MCF 10A (cell line): ENCODE measurements around the gene CATSPER2. TPM values are rescaled to one million over a fixed set of nuclear protein-coding genes. Genes with fewer than 3 reads are reported as not detected.
"Not testable (repeated sequence)": the region's sequence is repeated elsewhere in the genome, so short reads cannot be mapped to it uniquely, and the experiment has no call there.

ENCODE experiments used
- BruUV-seq: library from RNA; stranded (reverse); fragments of 400-500 nt; replicated peaks from 2 replicates; lab custom pipeline; 2021; lab: Mats Ljungman, UMichigan
- CTCF ChIA-PET: fragments of 300-600 bp; sonication (Branson Sonifier 250); formaldehyde crosslinking; extraction: SDS; loops from one replicate; lab custom pipeline; 2021; ENCODE audit warnings: antibody characterized with exemption, inconsistent platforms; lab: Yijun Ruan, JAX
- POLR2A ChIA-PET: fragments of 300-600, 350-650 bp; sonication (Branson Sonifier 250); formaldehyde crosslinking; extraction: SDS; loops from one replicate; lab custom pipeline; 2020; ENCODE audit warnings: antibody characterized with exemption, inconsistent platforms; lab: Yijun Ruan, JAX
- DNase-seq: peaks from one replicate; pipeline ENCODE4 v3.0.0-alpha.2; 2018; ENCODE audit not compliant: unreplicated experiment
- H3K27ac Mint-ChIP-seq: one replicate; pipeline ENCODE4 v1.8.0; 2022; ENCODE audit warnings: mild to moderate bottlenecking, low read depth, mixed read lengths; ENCODE audit not compliant: unreplicated experiment
- H3K27me3 Mint-ChIP-seq: one replicate; pipeline ENCODE4 v1.8.0; 2022; ENCODE audit warnings: mixed read lengths; ENCODE audit not compliant: insufficient read depth, unreplicated experiment
- H3K36me3 Mint-ChIP-seq: one replicate; pipeline ENCODE4 v1.8.0; 2022; ENCODE audit warnings: mild to moderate bottlenecking, moderate library complexity, mixed read lengths; ENCODE audit not compliant: insufficient read depth, unreplicated experiment
- H3K4me1 Mint-ChIP-seq: one replicate; pipeline ENCODE4 v1.8.0; 2022; ENCODE audit warnings: mixed read lengths; ENCODE audit not compliant: insufficient read depth, unreplicated experiment
- H3K4me3 Mint-ChIP-seq: one replicate; pipeline ENCODE4 v1.8.0; 2022; ENCODE audit warnings: mild to moderate bottlenecking, moderate library complexity, mixed read lengths; ENCODE audit not compliant: unreplicated experiment
- H3K9me3 Mint-ChIP-seq: one replicate; pipeline ENCODE4 v1.8.0; 2022; ENCODE audit warnings: mixed read lengths; ENCODE audit not compliant: unreplicated experiment
- intact Hi-C: fragments of 100-400 bp; cut with micrococcal nuclease; formaldehyde crosslinking; loops from 2 replicates; pipeline ENCODE4 v1.14.1; 2022
- total RNA-seq: library from RNA; stranded (reverse); gene quantifications from 2 replicates; pipeline ENCODE4 v1.2.3, GENCODE V29; 2022
- TF ChIP-seq, protein P1 (sequence below): fragments of 200-600 bp; IDR thresholded peaks from one replicate; pipeline ENCODE4 v1.8.0; 2022; ENCODE audit warnings: antibody characterized with exemption, mild to moderate bottlenecking; ENCODE audit not compliant: unreplicated experiment

CATSPER2 gene
- total RNA-seq, 1 experiment from 2014 or later = 7.0 TPM

GRCh38 chr15:43662293-43662692 lies 13.6 kb upstream of the CATSPER2 start:
- DNase-seq, BruUV-seq, intact Hi-C loops, H3K4me3 Mint-ChIP-seq, H3K9me3 Mint-ChIP-seq, POLR2A ChIA-PET, H3K27ac Mint-ChIP-seq, H3K36me3 Mint-ChIP-seq, H3K4me1 Mint-ChIP-seq, CTCF ChIA-PET, H3K27me3 Mint-ChIP-seq: not testable (repeated sequence)

DNA sequence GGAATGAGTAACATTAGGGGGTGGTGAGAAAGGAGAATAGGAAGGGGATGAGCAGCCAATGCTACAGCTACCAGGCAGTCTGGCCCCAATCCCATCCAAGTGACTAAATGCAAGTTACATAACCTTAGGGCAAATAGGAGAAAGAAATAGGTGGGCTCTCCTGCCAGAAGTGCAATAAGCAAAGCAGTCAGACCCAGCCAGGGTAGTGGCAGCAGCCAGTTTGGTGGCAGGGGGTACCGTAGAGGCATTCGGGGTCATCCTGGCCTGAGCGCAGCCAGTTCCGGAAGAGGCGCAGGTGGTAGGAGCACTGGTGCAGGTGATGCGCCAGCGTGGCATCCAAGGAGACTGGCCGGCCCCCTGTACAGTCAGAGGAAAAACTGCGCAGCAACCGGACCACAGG lies 11.1 kb upstream of the CATSPER2 start:
- POLR2A ChIA-PET, intact Hi-C loops, BruUV-seq, DNase-seq, H3K27me3 Mint-ChIP-seq, H3K9me3 Mint-ChIP-seq, H3K4me1 Mint-ChIP-seq, H3K4me3 Mint-ChIP-seq, H3K27ac Mint-ChIP-seq, H3K36me3 Mint-ChIP-seq, CTCF ChIA-PET: not testable (repeated sequence)

- H3K9me3 Mint-ChIP-seq, intact Hi-C loops, POLR2A ChIA-PET, DNase-seq, H3K4me1 Mint-ChIP-seq, BruUV-seq, CTCF ChIA-PET, H3K27ac Mint-ChIP-seq, H3K27me3 Mint-ChIP-seq, H3K4me3 Mint-ChIP-seq: not testable (repeated sequence)
- peaks cover 12% of the 10 kb centered on the region for H3K36me3 Mint-ChIP-seq
Measured at GRCh38 chr15:43649430-43649926, 834 bp upstream of the CATSPER2 start.

DNA sequence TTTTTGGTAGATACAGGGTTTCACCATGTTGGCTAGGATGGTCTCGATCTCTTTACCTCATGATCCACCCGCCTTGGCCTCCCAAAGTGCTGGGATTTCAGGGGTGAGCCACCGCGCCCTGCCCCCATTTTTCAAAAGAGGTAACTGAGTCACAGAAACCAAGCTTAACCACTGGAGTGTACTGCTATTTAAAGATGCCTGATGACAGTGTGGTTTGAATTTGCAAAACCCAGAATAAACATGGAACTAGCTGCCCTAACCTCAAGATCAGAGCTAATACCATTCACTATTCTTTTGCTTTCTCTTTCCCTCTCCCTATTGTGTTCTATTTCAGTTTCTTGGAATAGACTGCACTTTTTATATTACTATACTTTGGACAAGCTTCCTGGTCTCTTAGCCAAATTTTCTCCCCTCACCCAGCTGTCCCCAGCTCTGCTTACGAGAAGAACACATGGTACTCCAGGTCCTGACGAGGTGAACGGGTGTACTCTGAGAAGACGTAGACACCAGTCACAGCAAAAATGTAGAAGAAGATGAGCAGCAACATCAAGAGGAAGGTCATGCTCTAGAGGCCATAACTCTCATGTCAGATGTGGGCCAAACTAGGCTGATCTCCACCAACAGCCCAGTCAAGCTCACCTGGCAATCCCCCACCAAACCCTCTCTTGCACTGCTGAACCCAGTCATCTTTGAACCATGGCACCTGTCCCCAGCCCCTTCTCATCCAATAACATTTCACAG lies 10.0 kb downstream of the CATSPER2 start:
- H3K4me1 Mint-ChIP-seq, BruUV-seq, H3K27ac Mint-ChIP-seq, intact Hi-C loops, CTCF ChIA-PET, H3K9me3 Mint-ChIP-seq, H3K36me3 Mint-ChIP-seq, H3K27me3 Mint-ChIP-seq, DNase-seq, POLR2A ChIA-PET, H3K4me3 Mint-ChIP-seq: not testable (repeated sequence)

GRCh38 chr15:43626937-43627336 lies 21.7 kb downstream of the CATSPER2 start:
- CTCF ChIA-PET, H3K4me3 Mint-ChIP-seq, H3K36me3 Mint-ChIP-seq, H3K27ac Mint-ChIP-seq, H3K27me3 Mint-ChIP-seq, DNase-seq, H3K4me1 Mint-ChIP-seq, intact Hi-C loops, H3K9me3 Mint-ChIP-seq, POLR2A ChIA-PET, BruUV-seq: not testable (repeated sequence)

DNA sequence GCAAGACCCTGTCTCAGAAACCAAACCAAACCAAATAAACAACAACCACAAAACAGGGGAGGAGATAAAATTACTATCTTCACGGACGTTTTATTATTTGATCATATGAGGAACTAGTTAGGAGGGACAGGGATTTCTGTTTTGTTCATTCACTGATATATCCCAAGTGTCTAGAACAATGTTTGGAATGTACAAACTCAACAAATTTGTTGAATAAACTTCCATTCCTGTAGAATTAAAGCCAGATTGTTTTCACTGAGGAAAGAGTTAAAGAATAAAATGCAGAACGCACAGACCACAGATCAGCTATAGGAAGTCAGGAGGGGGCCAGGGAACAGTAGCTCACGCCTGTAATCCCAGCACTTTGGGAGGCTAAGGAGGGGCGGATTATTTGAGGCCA lies 23.5 kb downstream of the CATSPER2 start:
- intact Hi-C loops = no loop called here
- CTCF ChIA-PET = no interaction called here
- BruUV-seq = no TSS peak
- no peak overlapping the region for H3K4me3 Mint-ChIP-seq
- H3K4me1 Mint-ChIP-seq = no peaks in the 10 kb centered on the region
- H3K27me3 Mint-ChIP-seq = peaks cover 6% of the 10 kb centered on the region
- H3K27ac Mint-ChIP-seq = no peak overlapping the region
- POLR2A ChIA-PET = no interaction called here
- TF ChIP-seq, protein P1, sequence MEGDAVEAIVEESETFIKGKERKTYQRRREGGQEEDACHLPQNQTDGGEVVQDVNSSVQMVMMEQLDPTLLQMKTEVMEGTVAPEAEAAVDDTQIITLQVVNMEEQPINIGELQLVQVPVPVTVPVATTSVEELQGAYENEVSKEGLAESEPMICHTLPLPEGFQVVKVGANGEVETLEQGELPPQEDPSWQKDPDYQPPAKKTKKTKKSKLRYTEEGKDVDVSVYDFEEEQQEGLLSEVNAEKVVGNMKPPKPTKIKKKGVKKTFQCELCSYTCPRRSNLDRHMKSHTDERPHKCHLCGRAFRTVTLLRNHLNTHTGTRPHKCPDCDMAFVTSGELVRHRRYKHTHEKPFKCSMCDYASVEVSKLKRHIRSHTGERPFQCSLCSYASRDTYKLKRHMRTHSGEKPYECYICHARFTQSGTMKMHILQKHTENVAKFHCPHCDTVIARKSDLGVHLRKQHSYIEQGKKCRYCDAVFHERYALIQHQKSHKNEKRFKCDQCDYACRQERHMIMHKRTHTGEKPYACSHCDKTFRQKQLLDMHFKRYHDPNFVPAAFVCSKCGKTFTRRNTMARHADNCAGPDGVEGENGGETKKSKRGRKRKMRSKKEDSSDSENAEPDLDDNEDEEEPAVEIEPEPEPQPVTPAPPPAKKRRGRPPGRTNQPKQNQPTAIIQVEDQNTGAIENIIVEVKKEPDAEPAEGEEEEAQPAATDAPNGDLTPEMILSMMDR = no peak
- H3K36me3 Mint-ChIP-seq = no peaks in the 10 kb centered on the region
- H3K9me3 Mint-ChIP-seq = no peaks in the 10 kb centered on the region
- no peak for DNase-seq

GRCh38 chr15:43622068-43622799 lies 26.4 kb downstream of the CATSPER2 start:
- POLR2A ChIA-PET, H3K36me3 Mint-ChIP-seq, H3K4me3 Mint-ChIP-seq, H3K9me3 Mint-ChIP-seq, BruUV-seq, H3K27ac Mint-ChIP-seq, DNase-seq, H3K4me1 Mint-ChIP-seq, intact Hi-C loops: not testable (repeated sequence)
- peaks cover 11% of the 10 kb centered on the region for H3K27me3 Mint-ChIP-seq
- CTCF ChIA-PET = interaction anchor here (0.9 kb wide), 1 partner anchor 9 kb away, joined by 3 read pairs; no protein-coding TSS in a partner anchor

DNA sequence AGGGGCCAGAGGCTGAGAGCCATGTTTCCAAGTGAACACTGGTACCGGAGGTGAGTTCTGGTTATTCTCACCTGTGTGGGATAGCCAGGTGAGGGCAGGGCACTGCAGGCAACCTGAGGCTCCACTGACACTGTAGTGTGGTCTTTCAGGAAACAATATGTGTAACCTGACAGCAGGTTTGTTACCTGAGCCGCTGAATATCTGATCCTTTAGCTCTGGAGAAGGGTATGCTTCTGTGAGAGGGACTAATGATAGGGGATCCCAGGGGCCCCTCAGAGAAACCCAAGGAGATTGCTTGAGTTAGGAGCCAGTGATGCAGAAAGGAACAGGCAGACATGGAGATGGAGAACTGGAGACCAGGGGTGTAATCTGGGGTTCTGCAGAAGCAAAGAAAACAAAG lies 29.9 kb downstream of the CATSPER2 start, which contains the start of gene STRC:
Gene STRC (minus strand): TSS at position 101 of the 400 bp plus-strand sequence. CDS start 78 bp downstream, at position 23.
- DNase-seq, CTCF ChIA-PET, H3K4me3 Mint-ChIP-seq, H3K9me3 Mint-ChIP-seq, H3K27ac Mint-ChIP-seq, H3K4me1 Mint-ChIP-seq, POLR2A ChIA-PET, intact Hi-C loops, H3K36me3 Mint-ChIP-seq, BruUV-seq: not testable (repeated sequence)
- H3K27me3 Mint-ChIP-seq = peaks cover 11% of the 10 kb centered on the region
